Liver (tissue), 9 donors: ENCODE data around the gene PDLIM5. TPM values are rescaled to one million over a fixed set of nuclear protein-coding genes. Genes with fewer than 3 reads are reported as not detected.

ENCODE experiments used
- DNase-seq: peaks from one replicate; pipeline ENCODE4 v3.0.0-alpha.2; 2017; ENCODE audit warnings: low spot score
- H3K27ac ChIP-seq, 2 donors: one replicate each; pipeline ENCODE4 v1.7.0; 2013; ENCODE audit warnings: inconsistent platforms in 2 of 2, low read length in 2 of 2, control low read depth in 1 of 2, low read depth in 1 of 2, mild to moderate bottlenecking in 1 of 2
- H3K27me3 ChIP-seq, 4 donors: one replicate each; pipeline versions ENCODE4 v1.6.1 to v1.7.0; 2013; ENCODE audit warnings: low read length in 3 of 4, inconsistent platforms in 1 of 4, mild to moderate bottlenecking in 1 of 4, moderate library complexity in 1 of 4; ENCODE audit not compliant: control insufficient read depth in 4 of 4, insufficient read depth in 4 of 4
- H3K36me3 ChIP-seq, 4 donors: one replicate each; pipeline versions ENCODE4 v1.6.1 to v1.7.0; 2013; ENCODE audit warnings: low read length in 3 of 4, mild to moderate bottlenecking in 3 of 4, low read depth in 1 of 4, moderate library complexity in 1 of 4; ENCODE audit not compliant: control insufficient read depth in 4 of 4, insufficient read depth in 3 of 4
- H3K4me1 ChIP-seq, 4 donors: one replicate each; pipeline versions ENCODE4 v1.6.1 to v1.7.0; 2013; ENCODE audit warnings: low read length in 3 of 4, mild to moderate bottlenecking in 3 of 4, moderate library complexity in 1 of 4; ENCODE audit not compliant: control insufficient read depth in 4 of 4, insufficient read depth in 4 of 4
- H3K4me3 ChIP-seq, 3 donors: one replicate each; pipeline versions ENCODE4 v1.6.1 to v1.7.0; 2013; ENCODE audit warnings: low read length in 3 of 3, control low read depth in 1 of 3, low read depth in 1 of 3, mild to moderate bottlenecking in 1 of 3
- H3K9ac ChIP-seq, 2 donors: one replicate each; pipeline ENCODE4 v1.7.0; 2013; ENCODE audit warnings: low read length in 2 of 2, mild to moderate bottlenecking in 2 of 2, moderate library complexity in 2 of 2, control low read depth in 1 of 2, low read depth in 1 of 2
- H3K9me3 ChIP-seq, 4 donors: one replicate each; pipeline versions ENCODE4 v1.6.1 to v1.7.0; 2013; ENCODE audit warnings: low read length in 3 of 4; ENCODE audit not compliant: control insufficient read depth in 4 of 4
- ATF3 ChIP-seq: IDR thresholded peaks from 2 replicates; pipeline ENCODE4 v1.6.1; 2016; ENCODE audit warnings: antibody characterized with exemption
- CTCF ChIP-seq: fragments of 150-350 bp; IDR thresholded peaks from 2 replicates; pipeline ENCODE4 v1.5.1; 2017; ENCODE audit warnings: improper control_type of control experiment, low read depth, low read length; ENCODE audit not compliant: missing input control
- EGR1 ChIP-seq, 2 donors: IDR thresholded peaks; 2 replicates each; pipeline ENCODE4 v1.6.1; 2016 to 2018; ENCODE audit warnings: antibody characterized with exemption in 2 of 2, low read depth in 2 of 2
- FOXA1 ChIP-seq: IDR thresholded peaks from 2 replicates; pipeline ENCODE4 v1.6.1; 2016; ENCODE audit warnings: antibody characterized with exemption
- FOXA2 ChIP-seq: IDR thresholded peaks from 2 replicates; pipeline ENCODE4 v1.6.1; 2016; ENCODE audit warnings: antibody characterized with exemption
- GABPA ChIP-seq, 2 donors: IDR thresholded peaks in 1 of 2; conservative IDR thresholded peaks in 1 of 2; 2 replicates each; pipeline ENCODE4 v1.6.1; 2016; ENCODE audit warnings: antibody characterized with exemption in 2 of 2, mild to moderate bottlenecking in 1 of 2, moderate library complexity in 1 of 2
- HNF4A ChIP-seq, 2 donors: conservative IDR thresholded peaks; 2 replicates each; pipeline ENCODE4 v1.6.1; 2016; ENCODE audit warnings: antibody characterized with exemption in 2 of 2, mild to moderate bottlenecking in 2 of 2
- HNF4G ChIP-seq: IDR thresholded peaks from 2 replicates; pipeline ENCODE4 v1.6.1; 2016; ENCODE audit warnings: antibody characterized with exemption
- JUND ChIP-seq, 2 donors: IDR thresholded peaks; 2 replicates each; pipeline ENCODE4 v1.6.1; 2016; ENCODE audit warnings: antibody characterized with exemption in 2 of 2
- MAX ChIP-seq: IDR thresholded peaks from 2 replicates; pipeline ENCODE4 v1.6.1; 2016; ENCODE audit warnings: antibody characterized with exemption
- NR2F2 ChIP-seq: IDR thresholded peaks from 2 replicates; pipeline ENCODE4 v1.6.1; 2016; ENCODE audit warnings: antibody characterized with exemption
- RAD21 ChIP-seq, 2 donors: IDR thresholded peaks; 2 replicates each; pipeline ENCODE4 v1.6.1; 2016; ENCODE audit warnings: antibody characterized with exemption in 2 of 2, mild to moderate bottlenecking in 2 of 2
- REST ChIP-seq: IDR thresholded peaks from 2 replicates; pipeline ENCODE4 v1.6.1; 2016; ENCODE audit warnings: antibody characterized with exemption, mild to moderate bottlenecking
- RXRA ChIP-seq, 2 donors: IDR thresholded peaks; 2 replicates each; pipeline ENCODE4 v1.6.1; 2017 to 2018; ENCODE audit warnings: antibody characterized with exemption in 2 of 2, mild to moderate bottlenecking in 1 of 2
- SP1 ChIP-seq: IDR thresholded peaks from 2 replicates; pipeline ENCODE4 v1.6.1; 2018; ENCODE audit warnings: antibody characterized with exemption, mild to moderate bottlenecking
- TAF1 ChIP-seq: conservative IDR thresholded peaks from 2 replicates; pipeline ENCODE4 v1.6.1; 2016; ENCODE audit warnings: antibody characterized with exemption, mild to moderate bottlenecking
- YY1 ChIP-seq: IDR thresholded peaks from 2 replicates; pipeline ENCODE4 v1.6.1; 2016; ENCODE audit warnings: antibody characterized with exemption, mild to moderate bottlenecking
- ZBTB33 ChIP-seq: IDR thresholded peaks from 2 replicates; pipeline ENCODE4 v1.6.1; 2016; ENCODE audit warnings: antibody characterized with exemption
- polyA plus RNA-seq, 2 donors: library from polyadenylated mRNA; stranded (reverse) in 1 of 2; unstranded in 1 of 2; fragments of 200-250 nt in 1 of 2; fragments of >200 nt in 1 of 2; fragmentation: Nextera tagmentation in 1 of 2; extraction: Ambion mirVana in 1 of 2; gene quantifications; one replicate each; pipeline versions ENCODE4 v1.2.1 to v1.2.3, GENCODE V29; 2013 to 2015
- total RNA-seq, 2 donors: library from RNA; depleted of rRNA; stranded (reverse); fragments of >200 nt; gene quantifications; one replicate each; pipeline ENCODE4 v1.2.3, GENCODE V29; 2014
- donor health status: healthy.
- donor health status: healthy.
- donor health status: healthy.
- donor health status: healthy.
- donor health status: healthy.

PDLIM5 gene
- total and polyA plus RNA-seq, 4 donors = 19.1 to 114 (median 67.8) TPM

- H3K36me3 ChIP-seq = no peaks in the 10 kb centered on the region
Measured at GRCh38 chr4:94698187-94698586, 246.4 kb downstream of the PDLIM5 start.

More at GRCh38 chr4:94698187-94698586, 246.4 kb downstream of the PDLIM5 start:
- no peak overlapping the region for H3K27ac ChIP-seq
- DNase-seq = no peak
- no peak overlapping the region for H3K9ac ChIP-seq
- TF ChIP-seq TAF1 = no peak
- no peak for TF ChIP-seq HNF4G
- no peak for TF ChIP-seq CTCF
- TF ChIP-seq MAX = no peak
- TF ChIP-seq YY1 = no peak
- no peak for TF ChIP-seq REST
- TF ChIP-seq ATF3 = no peak
- TF ChIP-seq EGR1 (IDR thresholded peaks at IDR 0.05; ENCODE audit: low read depth in 2 of 2) = no peak
- no peak for TF ChIP-seq HNF4A (conservative IDR thresholded peaks at IDR 0.05)
- no peak for TF ChIP-seq GABPA (IDR thresholded peaks at IDR 0.05 in 1 of 2, conservative IDR thresholded peaks at IDR 0.05 in 1 of 2)
- no peak for TF ChIP-seq FOXA1
- TF ChIP-seq RAD21 (IDR thresholded peaks at IDR 0.05) = no peak
- TF ChIP-seq ZBTB33 = no peak
- no peak for TF ChIP-seq RXRA (IDR thresholded peaks at IDR 0.05)
- TF ChIP-seq SP1 = no peak
- TF ChIP-seq FOXA2 = no peak
- TF ChIP-seq JUND (IDR thresholded peaks at IDR 0.05) = no peak
- TF ChIP-seq NR2F2 = no peak
- H3K4me1 ChIP-seq = no peaks in the 10 kb centered on the region
- H3K27me3 ChIP-seq = no peaks in the 10 kb centered on the region
- no peaks in the 10 kb centered on the region for H3K9me3 ChIP-seq
- no peak overlapping the region for H3K4me3 ChIP-seq
